NCI-H345 treated with DMSO at 0.1 percent for 48 hours (cell line): ENCODE data around the gene LRRC17.

Experiments
- DNase-seq: peaks from one replicate; lab custom pipeline; 2025; ENCODE audit not compliant: unreplicated experiment; lab: John Stamatoyannopoulos, UW

The LRRC17 gene

GRCh38 chr7:102985176-102985783 is 72.5 kb downstream of the LRRC17 start:
- no peak for DNase-seq

GRCh38 chr7:102988088-102988487 is 75.3 kb downstream of the LRRC17 start:
- DNase-seq: no peak

GRCh38 chr7:102988631-102989560 is 76.1 kb downstream of the LRRC17 start:
- no peak for DNase-seq

GRCh38 chr7:102990642-102991041 is 77.8 kb downstream of the LRRC17 start:
- no peak for DNase-seq

GRCh38 chr7:102991077-102991539 is 78.3 kb downstream of the LRRC17 start:
- no peak for DNase-seq

- no peak for DNase-seq
Observed at GRCh38 chr7:102991540-102992214, 78.9 kb downstream of the LRRC17 start.

GRCh38 chr7:102992509-102992937 is 79.7 kb downstream of the LRRC17 start:
- DNase-seq: no peak

GRCh38 chr7:102992938-102993717 is 80.3 kb downstream of the LRRC17 start:
- DNase-seq: no peak

- no peak for DNase-seq
Observed at GRCh38 chr7:102993718-102994029, 80.9 kb downstream of the LRRC17 start.

- no peak for DNase-seq
Observed at GRCh38 chr7:102994567-102994966, 81.8 kb downstream of the LRRC17 start.
